ENCODE results near the gene SLC38A9.
"Not testable (repeated sequence)": the region's sequence is repeated elsewhere in the genome, so short reads cannot be mapped to it uniquely, and the experiment has no call there.

SLC38A9 gene

GRCh38 chr5:55608595-55609349 is 103.4 kb downstream of the SLC38A9 start:
- no peak for DNase-seq

DNA sequence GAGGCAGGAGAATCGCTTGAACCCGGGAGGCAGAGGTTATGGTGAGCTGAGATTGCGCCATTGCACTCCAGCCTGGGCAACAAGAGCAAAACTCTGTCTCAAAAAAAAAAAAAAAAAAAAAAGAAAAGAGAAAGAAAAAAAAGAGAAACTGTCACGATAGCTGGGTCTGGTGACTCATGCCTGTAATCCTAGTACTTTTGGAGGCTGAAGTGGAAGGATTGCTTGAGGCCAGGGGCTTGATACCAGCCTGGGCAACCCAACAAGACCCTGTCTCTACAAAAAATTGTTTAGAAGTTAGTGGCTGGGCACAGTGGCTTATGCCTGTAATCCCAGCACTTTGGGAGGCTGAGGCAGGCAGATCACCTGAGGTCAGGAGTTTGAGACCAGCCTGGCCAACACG is 104.8 kb downstream of the SLC38A9 start:
- not testable (repeated sequence) for DNase-seq

DNA sequence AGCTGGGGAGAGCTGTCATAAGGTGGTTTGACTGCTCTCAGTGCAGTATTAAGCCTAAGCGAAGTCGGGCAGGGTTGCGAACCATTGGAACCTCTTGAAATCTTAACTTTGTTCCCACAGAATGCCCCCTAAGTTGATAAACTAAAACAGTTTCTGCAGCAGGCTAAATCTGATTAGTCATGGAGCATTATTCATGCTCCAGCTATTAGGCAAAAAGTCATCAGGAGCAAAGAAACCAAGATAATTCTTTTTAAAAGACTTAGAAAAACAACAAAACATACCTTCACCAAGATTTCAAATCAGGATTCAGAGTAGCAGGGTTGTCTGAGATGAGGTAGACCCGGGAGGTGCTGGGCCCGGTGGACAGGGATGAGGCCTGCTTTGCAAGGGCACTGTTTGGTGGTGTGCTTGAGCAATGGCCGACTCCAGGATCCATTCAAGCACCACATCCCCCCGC is 107.5 kb downstream of the SLC38A9 start:
- DNase-seq, result no peak

GRCh38 chr5:55603922-55604321 is 108.2 kb downstream of the SLC38A9 start:
- no peak for DNase-seq

- no peak for DNase-seq
Observed at GRCh38 chr5:55601628-55602027, 110.5 kb downstream of the SLC38A9 start.

DNA sequence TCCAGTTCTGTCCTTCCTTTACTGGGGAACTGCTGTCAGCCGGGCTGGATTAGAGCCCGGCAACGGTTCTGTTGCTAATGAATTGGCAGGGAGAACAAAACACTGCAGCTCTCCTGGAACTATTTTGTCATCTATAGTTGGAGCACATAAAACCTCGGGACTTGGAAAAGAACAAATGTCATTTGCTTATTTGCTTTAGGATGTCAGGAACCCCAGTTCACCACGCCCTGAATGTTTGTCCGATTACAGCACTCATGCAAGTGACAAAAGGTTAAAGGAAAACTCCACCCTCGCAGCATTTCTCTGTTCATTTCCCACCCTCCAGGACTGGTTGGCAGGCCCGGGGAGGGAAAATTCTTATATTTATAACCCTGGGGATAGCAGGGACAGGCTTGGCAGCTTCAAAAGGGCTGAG is 110.9 kb downstream of the SLC38A9 start:
- no peak for DNase-seq

- no peak for DNase-seq
Observed at GRCh38 chr5:55600497-55601203, 111.5 kb downstream of the SLC38A9 start.

GRCh38 chr5:55600086-55600485 is 112.0 kb downstream of the SLC38A9 start:
- no peak for DNase-seq

- no peak for DNase-seq
Observed at GRCh38 chr5:55599148-55600050, 112.7 kb downstream of the SLC38A9 start.

GRCh38 chr5:55597014-55597981 is 114.8 kb downstream of the SLC38A9 start:
- DNase-seq, result no peak

- DNase-seq, result no peak
Observed at GRCh38 chr5:55594671-55595070, 117.5 kb downstream of the SLC38A9 start.

GRCh38 chr5:55593115-55593472 is 119.0 kb downstream of the SLC38A9 start:
- no peak for DNase-seq

- no peak for DNase-seq
Observed at GRCh38 chr5:55592388-55593114, 119.6 kb downstream of the SLC38A9 start.

GRCh38 chr5:55591686-55592085 is 120.4 kb downstream of the SLC38A9 start:
- DNase-seq, result peak; percentile 14

DNA sequence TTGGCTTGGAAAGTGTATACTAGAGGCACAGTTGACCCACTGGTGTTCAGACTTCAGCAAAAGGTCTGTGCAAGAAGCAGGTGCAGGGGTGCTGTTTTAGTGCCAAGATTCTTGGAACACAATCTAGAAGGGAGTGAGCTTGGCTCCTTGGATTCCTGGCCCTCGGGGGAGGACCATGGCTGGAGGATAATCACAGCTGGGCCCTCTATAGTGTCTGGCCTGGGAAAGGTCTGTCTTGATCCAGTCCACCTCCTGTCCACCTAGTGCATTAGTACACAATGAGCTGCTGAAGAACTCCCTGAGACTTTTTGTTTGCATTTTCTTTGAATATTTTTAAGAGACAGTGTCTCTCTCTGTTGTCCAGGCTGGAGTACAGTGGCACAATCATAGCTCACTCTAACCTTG is 126.9 kb downstream of the SLC38A9 start:
- no peak for DNase-seq

GRCh38 chr5:55584398-55585205 is 127.5 kb downstream of the SLC38A9 start:
- no peak for DNase-seq

DNA sequence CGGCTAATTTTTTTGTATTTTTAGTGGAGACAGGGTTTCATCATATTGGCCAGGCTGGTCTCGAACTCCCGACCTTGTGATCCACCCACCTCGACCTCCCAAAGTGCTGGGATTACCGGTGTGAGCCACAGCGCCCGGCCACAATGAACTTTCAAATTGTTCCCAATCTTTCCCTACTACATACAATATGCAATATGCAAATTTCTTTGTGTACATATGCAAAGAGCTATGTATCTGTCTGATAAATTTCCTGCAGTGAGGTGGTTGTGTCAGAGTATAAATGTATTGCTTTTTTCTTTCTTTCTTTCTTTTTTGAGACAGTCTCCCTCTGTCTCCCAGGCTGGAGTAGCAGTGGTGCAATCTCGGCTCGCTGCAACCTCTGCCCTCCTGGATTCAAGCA is 128.5 kb downstream of the SLC38A9 start:
- DNase-seq, result no peak

DNA sequence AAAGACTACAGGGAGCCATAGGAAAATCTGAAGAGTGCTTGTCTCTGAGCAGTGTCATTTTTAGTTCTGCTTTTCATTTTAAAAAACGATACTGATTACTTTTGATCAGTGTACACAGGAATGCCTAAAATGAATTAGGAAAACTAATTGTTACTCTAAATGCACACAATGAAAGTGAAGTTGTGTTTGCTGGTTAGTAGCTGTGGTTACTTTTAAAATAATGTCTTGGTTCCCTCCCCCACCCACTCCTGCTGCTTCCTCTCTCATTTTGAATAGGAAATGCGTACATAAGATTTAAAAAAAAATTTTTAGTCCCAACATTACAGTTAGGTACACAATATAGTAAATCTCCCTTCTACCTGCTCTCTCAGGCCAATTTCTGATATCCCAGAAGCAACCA is 129.9 kb downstream of the SLC38A9 start:
- no peak for DNase-seq

DNA sequence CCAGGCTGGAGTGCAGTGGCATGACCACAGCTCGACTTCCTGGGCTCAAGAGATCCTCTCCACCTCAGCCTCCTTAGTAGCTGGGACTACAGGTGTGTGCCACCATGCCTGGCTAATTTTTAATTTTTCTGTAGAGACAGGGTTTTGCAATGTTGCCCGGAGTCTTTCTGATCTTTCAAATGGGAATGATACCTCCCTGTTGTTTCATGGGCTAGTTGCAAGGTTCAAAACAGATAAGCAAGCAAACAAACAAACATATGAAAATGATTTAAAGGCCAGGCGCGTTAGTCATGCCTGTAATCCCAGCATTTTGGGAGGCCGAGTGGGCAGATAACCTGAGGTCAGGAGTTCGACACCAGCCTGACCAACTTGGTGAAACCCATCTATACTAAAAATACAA is 132.1 kb downstream of the SLC38A9 start:
- no peak for DNase-seq

DNA sequence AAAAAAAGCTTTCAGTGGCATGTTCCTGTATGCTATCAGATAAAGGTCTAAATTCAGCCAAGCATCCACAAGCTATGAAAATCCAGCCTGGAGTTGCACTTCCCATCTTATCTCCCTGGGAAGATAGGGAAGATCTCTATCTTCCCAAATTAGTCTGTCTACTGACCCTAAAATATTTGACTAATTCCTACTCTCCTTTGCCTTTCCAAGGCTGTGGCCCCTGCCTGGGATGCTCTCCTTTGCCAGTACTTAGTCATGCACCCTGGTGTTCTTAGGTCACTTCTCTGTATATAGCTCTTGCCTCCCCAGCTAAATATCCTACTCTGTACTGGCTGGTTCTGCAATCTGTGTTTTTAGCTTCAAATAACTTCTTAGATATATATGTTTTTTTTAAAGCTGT is 133.4 kb downstream of the SLC38A9 start:
- DNase-seq, result no peak

Measured in hematopoietic multipotent progenitor cell treated with erythropoietin and hydrocortisone succinate and interleukin-3 and kit ligand, for 8 days (in vitro differentiated cells).